IMR-90 (cell line): ENCODE results near the gene PLD6.

Experiments
- BHLHE40 ChIP-seq: fragments of 150-350 bp; IDR thresholded peaks from 2 replicates; pipeline ENCODE4 v1.6.1; 2016; ENCODE audit warnings: mild to moderate bottlenecking, low read depth, low read length
- CEBPB ChIP-seq: IDR thresholded peaks from 2 replicates; pipeline ENCODE4 v1.6.1; 2012; ENCODE audit warnings: low read depth, low read length, improper control_type of control experiment
- CHD1 ChIP-seq: IDR thresholded peaks from 2 replicates; pipeline ENCODE4 v1.6.1; 2012; ENCODE audit warnings: low read depth, low read length, improper control_type of control experiment
- FOS ChIP-seq: fragments of 150-350 bp; IDR thresholded peaks from 2 replicates; pipeline ENCODE4 v1.6.1; 2016; ENCODE audit warnings: low read depth, low read length
- MAFK ChIP-seq: IDR thresholded peaks from 2 replicates; pipeline ENCODE4 v1.6.1; 2012; ENCODE audit warnings: low read depth, low read length, improper control_type of control experiment
- MAZ ChIP-seq: IDR thresholded peaks from 2 replicates; pipeline ENCODE4 v1.6.1; 2012; ENCODE audit warnings: low read depth, mild to moderate bottlenecking, low read length, improper control_type of control experiment, moderate library complexity, borderline replicate concordance
- MXI1 ChIP-seq: IDR thresholded peaks from 2 replicates; pipeline ENCODE4 v1.6.1; 2012; ENCODE audit warnings: low read depth, mild to moderate bottlenecking, low read length, moderate library complexity, borderline replicate concordance
- NFE2L2 ChIP-seq: fragments of 150-350 bp; IDR thresholded peaks from 2 replicates; pipeline ENCODE4 v1.6.1; 2016; ENCODE audit warnings: low read depth, mild to moderate bottlenecking, low read length
- POLR2A ChIP-seq: IDR thresholded peaks from 2 replicates; pipeline ENCODE4 v1.6.1; 2012; ENCODE audit warnings: mild to moderate bottlenecking, low read depth, low read length
- RAD21 ChIP-seq: IDR thresholded peaks from 2 replicates; pipeline ENCODE4 v1.6.1; 2012; ENCODE audit warnings: low read length, improper control_type of control experiment
- RFX5 ChIP-seq: IDR thresholded peaks from 2 replicates; pipeline ENCODE4 v1.8.0; 2012; ENCODE audit warnings: low read depth, mild to moderate bottlenecking, low read length, moderate library complexity
- SMC3 ChIP-seq: fragments of 150-350 bp; IDR thresholded peaks from 2 replicates; pipeline ENCODE4 v1.6.1; 2016; ENCODE audit warnings: low read depth, mild to moderate bottlenecking, antibody characterized with exemption, low read length, moderate library complexity
- TF ChIP-seq, protein P1 (sequence below): conservative IDR thresholded peaks from 2 replicates; pipeline ENCODE4 v1.5.1; 2012; ENCODE audit warnings: mild to moderate bottlenecking, low read depth, low read length, improper control_type of control experiment
- TF ChIP-seq, protein P2 (sequence below): fragments of 150-350 bp; IDR thresholded peaks from 2 replicates; pipeline ENCODE4 v1.6.1; 2017; ENCODE audit warnings: mild to moderate bottlenecking, antibody characterized with exemption, low read length, low read depth

DNA sequence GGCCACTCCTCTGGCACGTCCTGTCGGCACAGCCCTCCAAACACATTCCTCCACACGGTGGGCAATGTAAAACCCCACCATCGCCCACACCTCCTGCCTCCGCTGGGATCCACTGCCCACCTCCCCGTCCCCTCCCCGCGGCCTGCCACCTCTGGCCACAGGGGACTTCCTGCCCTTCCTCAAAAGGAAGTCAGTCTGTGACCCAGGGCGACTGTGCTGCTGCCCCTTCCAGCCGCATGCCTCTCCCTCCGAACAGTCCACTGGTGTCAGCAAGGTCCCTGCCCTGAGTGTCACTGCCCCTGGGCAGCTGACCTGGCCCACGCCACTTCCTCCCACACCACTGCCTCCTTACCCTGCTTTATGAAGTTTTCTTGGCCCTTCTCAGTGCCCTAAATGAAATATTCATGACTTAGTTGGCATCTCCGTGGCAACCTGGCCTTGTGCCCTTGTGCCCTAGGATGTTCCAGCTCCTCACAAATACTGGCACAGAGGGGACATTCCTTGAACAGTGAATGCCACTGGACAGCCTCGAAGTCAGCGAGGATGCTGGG lies 2.0 kb downstream of the PLD6 start:
- TF ChIP-seq, protein P1, sequence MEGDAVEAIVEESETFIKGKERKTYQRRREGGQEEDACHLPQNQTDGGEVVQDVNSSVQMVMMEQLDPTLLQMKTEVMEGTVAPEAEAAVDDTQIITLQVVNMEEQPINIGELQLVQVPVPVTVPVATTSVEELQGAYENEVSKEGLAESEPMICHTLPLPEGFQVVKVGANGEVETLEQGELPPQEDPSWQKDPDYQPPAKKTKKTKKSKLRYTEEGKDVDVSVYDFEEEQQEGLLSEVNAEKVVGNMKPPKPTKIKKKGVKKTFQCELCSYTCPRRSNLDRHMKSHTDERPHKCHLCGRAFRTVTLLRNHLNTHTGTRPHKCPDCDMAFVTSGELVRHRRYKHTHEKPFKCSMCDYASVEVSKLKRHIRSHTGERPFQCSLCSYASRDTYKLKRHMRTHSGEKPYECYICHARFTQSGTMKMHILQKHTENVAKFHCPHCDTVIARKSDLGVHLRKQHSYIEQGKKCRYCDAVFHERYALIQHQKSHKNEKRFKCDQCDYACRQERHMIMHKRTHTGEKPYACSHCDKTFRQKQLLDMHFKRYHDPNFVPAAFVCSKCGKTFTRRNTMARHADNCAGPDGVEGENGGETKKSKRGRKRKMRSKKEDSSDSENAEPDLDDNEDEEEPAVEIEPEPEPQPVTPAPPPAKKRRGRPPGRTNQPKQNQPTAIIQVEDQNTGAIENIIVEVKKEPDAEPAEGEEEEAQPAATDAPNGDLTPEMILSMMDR, result no peak
- no peak for TF ChIP-seq FOS
- TF ChIP-seq MAFK, result no peak
- TF ChIP-seq CEBPB, result no peak
- no peak for TF ChIP-seq POLR2A
- no peak for TF ChIP-seq MAZ
- TF ChIP-seq MXI1, result no peak
- no peak for TF ChIP-seq SMC3
- TF ChIP-seq RAD21, result no peak
- TF ChIP-seq RFX5, result no peak
- TF ChIP-seq, protein P2, sequence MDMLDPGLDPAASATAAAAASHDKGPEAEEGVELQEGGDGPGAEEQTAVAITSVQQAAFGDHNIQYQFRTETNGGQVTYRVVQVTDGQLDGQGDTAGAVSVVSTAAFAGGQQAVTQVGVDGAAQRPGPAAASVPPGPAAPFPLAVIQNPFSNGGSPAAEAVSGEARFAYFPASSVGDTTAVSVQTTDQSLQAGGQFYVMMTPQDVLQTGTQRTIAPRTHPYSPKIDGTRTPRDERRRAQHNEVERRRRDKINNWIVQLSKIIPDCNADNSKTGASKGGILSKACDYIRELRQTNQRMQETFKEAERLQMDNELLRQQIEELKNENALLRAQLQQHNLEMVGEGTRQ, result no peak
- TF ChIP-seq BHLHE40, result no peak
- no peak for TF ChIP-seq CHD1
- TF ChIP-seq NFE2L2, result no peak
